B cell (primary cell): ENCODE measurements around the gene DCUN1D2. TPM values are rescaled to one million over a fixed set of nuclear protein-coding genes. Genes with fewer than 3 reads are reported as not detected.

ENCODE experiments used
- ATAC-seq: fragments of 200-7000 bp; cut with Tn5 transposase; one replicate; pipeline ENCODE4 v1.10.0; 2021; ENCODE audit warnings: low read depth, mild to moderate bottlenecking, moderate number of reproducible peaks, moderate library complexity
- CTCF ChIA-PET: fragments of 350-600 bp; sonication (Branson Sonifier 250); formaldehyde crosslinking; loops from one replicate; lab custom pipeline; 2021; ENCODE audit warnings: antibody characterized with exemption, inconsistent platforms; lab: Charles Lee
- POLR2A ChIA-PET: fragments of 350-600 bp; sonication (Branson Sonifier 250); formaldehyde crosslinking; loops from one replicate; lab custom pipeline; 2021; ENCODE audit warnings: antibody characterized with exemption; lab: Charles Lee
- DNase-seq: peaks from one replicate; pipeline ENCODE4 v3.0.0; 2013
- H2AFZ ChIP-seq: 2 replicates; pipeline ENCODE4 v1.6.1; 2012; ENCODE audit warnings: mild to moderate bottlenecking, low read depth, low read length; ENCODE audit not compliant: insufficient read depth, poor library complexity, severe bottlenecking
- H3K27ac ChIP-seq, 2 donors: 1 replicate in 1 of 2; 2 replicates in 1 of 2; pipeline ENCODE4 v1.5.1; 2012 to 2013; ENCODE audit warnings: low read length in 2 of 2, mild to moderate bottlenecking in 2 of 2, moderate library complexity in 1 of 2
- H3K27me3 ChIP-seq, 4 experiments: fragments of 200-600 bp in 1 of 4; sonication (generic) in 1 of 4; replicated peaks in 1 of 4; 1 replicate in 2 of 4; 2 replicates in 2 of 4; pipeline versions ENCODE4 v1.6.1 to v1.7.0; 2013 to 2016; ENCODE audit warnings: low read length in 3 of 4, mild to moderate bottlenecking in 2 of 4, mixed read lengths in 1 of 4, moderate library complexity in 1 of 4; ENCODE audit not compliant: insufficient read depth in 4 of 4, control insufficient read depth in 3 of 4; ENCODE audit errors: control extremely low read depth in 1 of 4
- H3K36me3 ChIP-seq, 2 experiments: replicated peaks in 1 of 2; 1 replicate in 1 of 2; 2 replicates in 1 of 2; pipeline versions ENCODE4 v1.6.1 to v1.7.1; 2013; ENCODE audit warnings: low read length in 1 of 2; ENCODE audit not compliant: insufficient read depth in 2 of 2, control insufficient read depth in 1 of 2; ENCODE audit errors: control extremely low read depth in 1 of 2, extremely low read depth in 1 of 2
- H3K4me1 ChIP-seq, 2 donors: fragments of 200-600 bp in 1 of 2; sonication (generic) in 1 of 2; 1 replicate in 1 of 2; 2 replicates in 1 of 2; pipeline versions ENCODE4 v1.5.1 to v1.6.1; 2013 to 2017; ENCODE audit warnings: low read length in 2 of 2; ENCODE audit not compliant: control insufficient read depth in 2 of 2, insufficient read depth in 2 of 2
- H3K4me2 ChIP-seq: replicated peaks from 2 replicates; pipeline ENCODE3; 2012; ENCODE audit warnings: mild to moderate bottlenecking, low read depth, low read length; ENCODE audit not compliant: poor library complexity, severe bottlenecking
- H3K4me3 ChIP-seq, 5 experiments: fragments of 200-600 bp in 1 of 5; sonication (generic) in 1 of 5; 1 replicate in 3 of 5; 2 replicates in 2 of 5; pipeline versions ENCODE4 v1.5.1 to v1.7.0; 2011 to 2016; ENCODE audit warnings: low read length in 4 of 5, mild to moderate bottlenecking in 4 of 5, low read depth in 2 of 5, control low read depth in 1 of 5, moderate library complexity in 1 of 5; ENCODE audit not compliant: insufficient read depth in 1 of 5; ENCODE audit errors: control extremely low read depth in 1 of 5, extremely low read depth in 1 of 5
- H3K79me2 ChIP-seq: fragments of 200-600 bp; sonication (generic); one replicate; pipeline ENCODE4 v1.6.0; 2016; ENCODE audit warnings: low read length; ENCODE audit not compliant: control insufficient read depth, insufficient read depth
- H3K9ac ChIP-seq: fragments of 200-600 bp; sonication (generic); 2 replicates; pipeline ENCODE4 v1.6.1; 2017; ENCODE audit warnings: mild to moderate bottlenecking, low read length, moderate library complexity
- H3K9me3 ChIP-seq, 3 donors: one replicate each; pipeline versions ENCODE4 v1.6.1 to v1.7.1; 2013; ENCODE audit warnings: low read length in 2 of 3; ENCODE audit not compliant: control insufficient read depth in 2 of 3, insufficient read depth in 1 of 3; ENCODE audit errors: control extremely low read depth in 1 of 3
- H4K20me1 ChIP-seq: 2 replicates; pipeline ENCODE4 v1.6.0; 2012; ENCODE audit warnings: mild to moderate bottlenecking, low read length; ENCODE audit not compliant: insufficient read depth, control insufficient read depth, poor library complexity, severe bottlenecking
- H3K27ac Mint-ChIP-seq: one replicate; pipeline ENCODE4 v1.8.0; 2021; ENCODE audit warnings: mixed read lengths
- H3K27me3 Mint-ChIP-seq: one replicate; pipeline ENCODE4 v1.8.0; 2021; ENCODE audit warnings: mixed read lengths
- H3K4me1 Mint-ChIP-seq: one replicate; pipeline ENCODE4 v1.8.0; 2021; ENCODE audit warnings: mixed read lengths
- H3K4me3 Mint-ChIP-seq: one replicate; pipeline ENCODE4 v1.8.0; 2021; ENCODE audit warnings: mixed read lengths
- H3K9me3 Mint-ChIP-seq: one replicate; pipeline ENCODE4 v1.8.0; 2022; ENCODE audit warnings: mixed read lengths; ENCODE audit not compliant: insufficient read depth
- CTCF ChIP-seq: fragments of 200-600 bp; IDR thresholded peaks from one replicate; pipeline ENCODE4 v1.8.0; 2022; ENCODE audit warnings: antibody characterized with exemption, mild to moderate bottlenecking
- EZH2 ChIP-seq: IDR thresholded peaks from 2 replicates; pipeline ENCODE4 v1.6.1; 2012; ENCODE audit warnings: borderline replicate concordance, low read depth, mild to moderate bottlenecking, moderate library complexity, low read length; ENCODE audit not compliant: insufficient read depth, poor library complexity, severe bottlenecking
- WGBS: methylation state at CpG from one replicate; pipeline ENCODE4 v1.1.5; 2013; ENCODE audit warnings: missing lambda C conversion rate; ENCODE audit not compliant: insufficient coverage; 5-methylcytosine and 5-hydroxymethylcytosine counted together
- intact Hi-C: fragments of 100-400 bp; cut with micrococcal nuclease; formaldehyde crosslinking; loops from one replicate; pipeline ENCODE4 v1.10.0; 2022
- polyA plus RNA-seq: library from polyadenylated mRNA; depleted of rRNA; stranded (reverse); fragments of >200 nt; gene quantifications from 2 replicates; pipeline ENCODE4 v1.2.3, GENCODE V29; 2012
- total RNA-seq, 2 donors: library from RNA; stranded (reverse); fragments of 120-200 nt in 1 of 2; gene quantifications; 1 replicate in 1 of 2; 2 replicates in 1 of 2; pipeline versions ENCODE4 v1.2.3 to v1.2.4, GENCODE V29; 2013 to 2022

The DCUN1D2 gene
- total and polyA plus RNA-seq, 2 donors (not counting 1 experiment from before 2014, with no cell fraction given): 15.3 to 41.3 TPM

GRCh38 chr13:113491418-113491883, 940 bp upstream of the DCUN1D2 start:
- WGBS: 8% methylated on average over 21 of the region's 22 CpGs
- Mint-ChIP-seq H3K27me3 (no peaks in the 10 kb centered on the region), H3K4me1 (peaks cover 51% of the 10 kb centered on the region), H3K27ac (peak overlapping the region; percentile 82), H3K9me3 (no peaks in the 10 kb centered on the region), H3K4me3 (peak overlapping the region; percentile 85)
- peak overlapping the region; percentile 87 for H2AFZ ChIP-seq
- peaks cover 0 to 9% of the 10 kb centered on the region in 2 experiments for H3K36me3 ChIP-seq
- CTCF ChIA-PET: no interaction called here
- H3K9ac ChIP-seq: peak overlapping the region; percentile 80
- TF ChIP-seq EZH2 (no peak), CTCF (no peak)
- intact Hi-C loops: loop anchor here (2.0 kb wide), 2 partner anchors 283 to 339 kb away; partner anchors contain the start of genes CUL4A and PCID2
- H3K9me3 ChIP-seq: no peaks in the 10 kb centered on the region
- peak overlapping the region; percentile 91 for H3K4me2 ChIP-seq
- peak overlapping the region in 1 of 2 donors; percentile 73 for H3K27ac ChIP-seq
- H3K4me1 ChIP-seq: peaks cover 24 to 27% of the 10 kb centered on the region in 2 donors
- peaks cover 72% of the 10 kb centered on the region for H3K79me2 ChIP-seq
- POLR2A ChIA-PET: no interaction called here
- peaks cover 18% of the 10 kb centered on the region for H4K20me1 ChIP-seq
- peak overlapping the region in 4 of 5 experiments; percentile 39 to 82 (median 72) for H3K4me3 ChIP-seq
- H3K27me3 ChIP-seq: no peaks in the 10 kb centered on the region
- ATAC-seq (no peak), DNase-seq (peak; percentile 31)
